ENCODE results near the gene FAM114A1.

GRCh38 chr4:38989487-38989886, 121.9 kb downstream of the FAM114A1 start:
- TF ChIP-seq CTCF (conservative IDR thresholded peaks at IDR 0.05; ENCODE audit: low read depth in 2 of 2) (no peak), EZH2phosphoT487 (IDR thresholded peaks at IDR 0.05; ENCODE audit: unreplicated experiment) (no peak), REST (IDR thresholded peaks at IDR 0.05; ENCODE audit: unreplicated experiment) (no peak), POLR2AphosphoS5 (IDR thresholded peaks at IDR 0.05; ENCODE audit: low read depth) (no peak)
- TF ChIP-seq, protein P1, sequence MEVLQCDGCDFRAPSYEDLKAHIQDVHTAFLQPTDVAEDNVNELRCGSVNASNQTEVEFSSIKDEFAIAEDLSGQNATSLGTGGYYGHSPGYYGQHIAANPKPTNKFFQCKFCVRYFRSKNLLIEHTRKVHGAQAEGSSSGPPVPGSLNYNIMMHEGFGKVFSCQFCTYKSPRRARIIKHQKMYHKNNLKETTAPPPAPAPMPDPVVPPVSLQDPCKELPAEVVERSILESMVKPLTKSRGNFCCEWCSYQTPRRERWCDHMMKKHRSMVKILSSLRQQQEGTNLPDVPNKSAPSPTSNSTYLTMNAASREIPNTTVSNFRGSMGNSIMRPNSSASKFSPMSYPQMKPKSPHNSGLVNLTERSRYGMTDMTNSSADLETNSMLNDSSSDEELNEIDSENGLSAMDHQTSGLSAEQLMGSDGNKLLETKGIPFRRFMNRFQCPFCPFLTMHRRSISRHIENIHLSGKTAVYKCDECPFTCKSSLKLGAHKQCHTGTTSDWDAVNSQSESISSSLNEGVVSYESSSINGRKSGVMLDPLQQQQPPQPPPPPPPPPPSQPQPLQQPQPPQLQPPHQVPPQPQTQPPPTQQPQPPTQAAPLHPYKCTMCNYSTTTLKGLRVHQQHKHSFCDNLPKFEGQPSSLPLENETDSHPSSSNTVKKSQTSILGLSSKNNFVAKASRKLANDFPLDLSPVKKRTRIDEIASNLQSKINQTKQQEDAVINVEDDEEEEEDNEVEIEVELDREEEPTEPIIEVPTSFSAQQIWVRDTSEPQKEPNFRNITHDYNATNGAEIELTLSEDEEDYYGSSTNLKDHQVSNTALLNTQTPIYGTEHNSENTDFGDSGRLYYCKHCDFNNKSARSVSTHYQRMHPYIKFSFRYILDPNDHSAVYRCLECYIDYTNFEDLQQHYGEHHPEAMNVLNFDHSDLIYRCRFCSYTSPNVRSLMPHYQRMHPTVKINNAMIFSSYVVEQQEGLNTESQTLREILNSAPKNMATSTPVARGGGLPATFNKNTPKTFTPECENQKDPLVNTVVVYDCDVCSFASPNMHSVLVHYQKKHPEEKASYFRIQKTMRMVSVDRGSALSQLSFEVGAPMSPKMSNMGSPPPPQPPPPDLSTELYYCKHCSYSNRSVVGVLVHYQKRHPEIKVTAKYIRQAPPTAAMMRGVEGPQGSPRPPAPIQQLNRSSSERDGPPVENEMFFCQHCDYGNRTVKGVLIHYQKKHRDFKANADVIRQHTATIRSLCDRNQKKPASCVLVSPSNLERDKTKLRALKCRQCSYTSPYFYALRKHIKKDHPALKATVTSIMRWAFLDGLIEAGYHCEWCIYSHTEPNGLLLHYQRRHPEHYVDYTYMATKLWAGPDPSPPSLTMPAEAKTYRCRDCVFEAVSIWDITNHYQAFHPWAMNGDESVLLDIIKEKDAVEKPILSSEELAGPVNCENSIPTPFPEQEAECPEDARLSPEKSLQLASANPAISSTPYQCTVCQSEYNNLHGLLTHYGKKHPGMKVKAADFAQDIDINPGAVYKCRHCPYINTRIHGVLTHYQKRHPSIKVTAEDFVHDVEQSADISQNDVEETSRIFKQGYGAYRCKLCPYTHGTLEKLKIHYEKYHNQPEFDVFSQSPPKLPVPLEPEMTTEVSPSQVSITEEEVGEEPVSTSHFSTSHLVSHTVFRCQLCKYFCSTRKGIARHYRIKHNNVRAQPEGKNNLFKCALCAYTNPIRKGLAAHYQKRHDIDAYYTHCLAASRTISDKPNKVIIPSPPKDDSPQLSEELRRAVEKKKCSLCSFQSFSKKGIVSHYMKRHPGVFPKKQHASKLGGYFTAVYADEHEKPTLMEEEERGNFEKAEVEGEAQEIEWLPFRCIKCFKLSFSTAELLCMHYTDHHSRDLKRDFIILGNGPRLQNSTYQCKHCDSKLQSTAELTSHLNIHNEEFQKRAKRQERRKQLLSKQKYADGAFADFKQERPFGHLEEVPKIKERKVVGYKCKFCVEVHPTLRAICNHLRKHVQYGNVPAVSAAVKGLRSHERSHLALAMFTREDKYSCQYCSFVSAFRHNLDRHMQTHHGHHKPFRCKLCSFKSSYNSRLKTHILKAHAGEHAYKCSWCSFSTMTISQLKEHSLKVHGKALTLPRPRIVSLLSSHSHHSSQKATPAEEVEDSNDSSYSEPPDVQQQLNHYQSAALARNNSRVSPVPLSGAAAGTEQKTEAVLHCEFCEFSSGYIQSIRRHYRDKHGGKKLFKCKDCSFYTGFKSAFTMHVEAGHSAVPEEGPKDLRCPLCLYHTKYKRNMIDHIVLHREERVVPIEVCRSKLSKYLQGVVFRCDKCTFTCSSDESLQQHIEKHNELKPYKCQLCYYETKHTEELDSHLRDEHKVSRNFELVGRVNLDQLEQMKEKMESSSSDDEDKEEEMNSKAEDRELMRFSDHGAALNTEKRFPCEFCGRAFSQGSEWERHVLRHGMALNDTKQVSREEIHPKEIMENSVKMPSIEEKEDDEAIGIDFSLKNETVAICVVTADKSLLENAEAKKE (CRISPR knock-in tag; IDR thresholded peaks at IDR 0.05), result no peak

Data from GM23338 (cell line).